Esophagus mucosa (tissue), 1 donor: ENCODE results near the gene ADGRE1. TPM values are rescaled to one million over a fixed set of nuclear protein-coding genes. Genes with fewer than 3 reads are reported as not detected.

Source experiments
- ATAC-seq: fragments of 200-7000 bp; cut with Tn5 transposase; one replicate; pipeline ENCODE4 v1.9.1; 2020
- total RNA-seq: library from RNA; stranded (reverse); gene quantifications from one replicate; pipeline ENCODE4 v1.2.4, GENCODE V29; 2023
- donor health status: DM: yes; HTN: yes; CAD: no.

ADGRE1 gene
- total RNA-seq, 1 donor from 2014 or later: not detected

GRCh38 chr19:6886277-6886897, 992 bp upstream of the ADGRE1 start:
- no peak for ATAC-seq

GRCh38 chr19:6888967-6889366, 1.6 kb downstream of the ADGRE1 start:
- no peak for ATAC-seq

DNA sequence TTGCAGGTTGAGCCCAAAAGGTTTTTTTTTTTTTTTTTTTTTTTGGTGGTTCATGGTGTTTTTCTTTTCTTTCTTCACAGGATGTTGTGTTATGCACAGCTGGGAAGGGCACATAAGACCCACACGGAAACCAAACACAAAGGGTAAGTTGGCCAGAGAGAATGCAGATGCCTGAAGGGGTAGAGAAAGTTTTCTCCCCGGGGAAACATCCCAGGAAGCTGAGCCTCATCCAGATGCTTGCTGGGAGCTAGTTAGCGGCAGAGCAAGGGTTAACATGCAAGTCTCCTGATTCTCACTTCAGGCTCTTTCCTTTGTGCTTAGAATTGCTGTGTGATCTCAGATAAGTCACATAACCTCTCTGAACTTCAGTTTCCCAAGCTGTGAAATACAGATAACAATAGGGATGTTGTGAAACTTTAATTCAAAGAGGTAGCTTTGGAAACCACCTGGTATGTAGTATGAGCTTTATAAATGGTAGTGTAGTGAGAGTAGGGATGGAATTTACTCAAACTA, 3.1 kb downstream of the ADGRE1 start:
- ATAC-seq: no peak

GRCh38 chr19:6890938-6891337, 3.6 kb downstream of the ADGRE1 start:
- no peak for ATAC-seq

DNA sequence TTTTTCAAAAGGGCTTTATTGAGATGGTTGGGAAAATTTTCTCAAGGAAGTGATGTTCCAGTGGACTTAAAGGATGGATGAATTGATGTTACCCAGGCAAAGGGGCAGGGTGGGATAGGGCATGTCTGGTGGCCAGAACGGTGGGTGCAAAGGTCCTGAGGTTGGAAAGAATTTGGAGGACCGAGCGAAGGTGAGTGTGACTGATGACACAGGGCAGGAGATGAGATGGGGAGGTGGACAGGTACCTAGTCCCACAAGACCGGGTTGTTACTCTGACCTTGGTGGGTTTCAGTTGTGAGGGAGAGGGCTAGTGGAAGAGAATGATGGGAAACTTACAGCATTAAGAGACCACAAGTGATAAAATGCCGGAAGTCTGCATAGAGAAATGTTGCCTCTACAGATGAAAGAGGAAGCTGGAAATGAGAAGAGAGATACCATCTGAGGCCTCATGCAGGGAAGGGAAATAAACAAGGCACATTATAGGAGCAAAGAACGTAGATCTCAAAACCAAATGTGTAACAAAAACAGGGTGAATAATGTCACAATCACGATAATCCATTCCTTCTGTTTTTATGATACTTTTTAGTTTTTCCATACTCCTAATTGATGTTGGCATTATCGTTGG, 4.5 kb downstream of the ADGRE1 start:
- ATAC-seq: no peak

- ATAC-seq: no peak
These were observed 6.9 kb downstream of the ADGRE1 start for GRCh38 chr19:6894313-6894712.

- ATAC-seq: no peak
These were observed 16.1 kb downstream of the ADGRE1 start for GRCh38 chr19:6903446-6903845.

GRCh38 chr19:6906559-6907060, 19.2 kb downstream of the ADGRE1 start:
- ATAC-seq: no peak

DNA sequence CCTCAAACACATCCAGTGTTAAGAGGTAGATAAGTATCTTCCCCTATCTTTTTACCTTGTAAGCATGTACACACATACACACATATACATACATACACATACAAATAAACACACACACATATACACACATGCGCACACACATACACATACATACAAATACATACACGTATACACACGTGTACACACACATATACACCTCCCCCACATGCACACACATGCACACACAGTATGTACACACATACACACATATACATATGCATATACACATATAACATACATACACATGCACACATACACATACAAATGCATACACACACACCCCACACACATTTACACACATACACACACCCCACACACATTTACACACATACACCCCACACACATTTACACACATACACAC, 24.1 kb downstream of the ADGRE1 start:
- ATAC-seq: no peak

DNA sequence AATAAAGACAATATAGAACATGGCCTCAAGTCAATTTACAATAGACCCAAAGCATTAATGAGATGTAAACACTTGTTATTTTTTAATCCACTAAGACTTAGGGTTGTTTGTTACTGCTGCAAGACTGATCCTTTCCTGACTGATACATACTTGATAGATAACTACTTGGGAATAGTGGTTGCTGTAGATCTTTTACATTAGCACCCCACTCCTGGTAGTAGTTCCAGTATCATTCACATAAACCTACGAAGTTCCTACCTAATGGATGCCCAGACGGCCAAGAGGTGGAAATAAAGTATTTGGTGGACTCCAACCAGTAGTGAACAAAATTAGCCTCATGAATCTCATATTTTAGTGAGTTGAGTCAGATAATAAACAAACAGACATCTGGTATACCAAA, 26.9 kb downstream of the ADGRE1 start:
- no peak for ATAC-seq

DNA sequence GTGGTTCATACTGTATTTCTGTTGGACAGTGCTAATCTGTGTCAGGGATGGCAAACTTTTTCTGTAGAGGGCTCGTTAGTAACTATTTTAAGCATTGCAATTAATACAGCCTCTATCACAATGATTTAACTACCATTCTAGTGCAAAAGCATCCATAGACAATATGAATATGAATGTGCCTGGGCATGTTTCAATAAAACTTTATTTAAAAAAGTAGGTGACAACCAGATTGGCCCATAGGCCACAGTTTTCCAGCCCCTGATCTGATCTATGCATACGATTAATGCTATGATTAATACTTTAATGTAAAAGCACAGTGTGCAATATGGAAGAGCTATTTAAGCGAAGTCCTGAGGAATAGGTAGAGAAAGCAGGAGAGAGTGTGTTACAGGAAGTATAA, 29.6 kb downstream of the ADGRE1 start:
- no peak for ATAC-seq

GRCh38 chr19:6925386-6925785, 38.0 kb downstream of the ADGRE1 start:
- no peak for ATAC-seq

- ATAC-seq: no peak
These were observed 38.7 kb downstream of the ADGRE1 start for GRCh38 chr19:6925801-6926751.

DNA sequence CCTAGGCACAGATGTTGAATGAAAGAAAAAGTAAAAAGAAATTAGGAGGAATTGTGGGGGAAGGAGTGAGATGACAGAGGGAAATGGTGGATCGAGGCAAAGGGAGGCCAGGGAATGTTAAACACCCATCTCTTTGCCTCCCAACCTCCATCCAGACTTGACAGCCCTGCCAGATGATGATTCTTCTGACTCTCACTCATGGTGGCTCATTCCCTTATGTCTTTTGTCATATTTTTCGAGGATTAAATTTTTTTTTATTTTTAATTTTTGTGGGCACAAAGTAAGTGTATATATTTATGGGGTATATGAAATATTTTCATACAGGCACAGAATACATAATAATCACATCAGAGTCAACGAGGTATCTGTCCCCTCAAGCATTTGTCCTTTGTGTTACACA, 42.8 kb downstream of the ADGRE1 start:
- no peak for ATAC-seq

- ATAC-seq: no peak
These were observed 47.7 kb downstream of the ADGRE1 start for GRCh38 chr19:6935069-6935468.

- ATAC-seq: no peak
These were observed 48.2 kb downstream of the ADGRE1 start for GRCh38 chr19:6935618-6936017.

GRCh38 chr19:6945733-6946132, 58.4 kb downstream of the ADGRE1 start:
- ATAC-seq: no peak

DNA sequence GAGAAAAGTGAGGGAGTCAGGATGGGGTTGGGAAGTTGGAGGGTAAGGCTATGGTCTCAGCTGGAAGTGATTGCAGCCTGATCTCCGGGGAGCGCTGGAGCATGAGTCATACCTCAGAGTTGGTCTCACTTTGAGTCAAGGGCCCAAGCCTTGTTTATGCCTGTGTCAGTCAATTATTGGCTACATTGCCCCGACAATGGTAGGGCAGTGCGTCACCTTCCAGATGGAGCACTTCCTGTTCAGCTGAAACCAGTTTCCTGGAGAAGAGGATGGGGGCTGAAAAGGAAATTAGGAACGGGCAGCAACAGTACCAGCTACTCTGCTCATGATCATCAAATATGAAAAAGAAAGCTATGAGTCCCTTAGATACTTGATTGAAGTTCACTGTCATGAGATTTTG, 60.4 kb downstream of the ADGRE1 start:
- no peak for ATAC-seq

- no peak for ATAC-seq
These were observed 61.5 kb downstream of the ADGRE1 start for GRCh38 chr19:6948884-6949283.

- no peak for ATAC-seq
These were observed 65.6 kb downstream of the ADGRE1 start for GRCh38 chr19:6952956-6953355.

DNA sequence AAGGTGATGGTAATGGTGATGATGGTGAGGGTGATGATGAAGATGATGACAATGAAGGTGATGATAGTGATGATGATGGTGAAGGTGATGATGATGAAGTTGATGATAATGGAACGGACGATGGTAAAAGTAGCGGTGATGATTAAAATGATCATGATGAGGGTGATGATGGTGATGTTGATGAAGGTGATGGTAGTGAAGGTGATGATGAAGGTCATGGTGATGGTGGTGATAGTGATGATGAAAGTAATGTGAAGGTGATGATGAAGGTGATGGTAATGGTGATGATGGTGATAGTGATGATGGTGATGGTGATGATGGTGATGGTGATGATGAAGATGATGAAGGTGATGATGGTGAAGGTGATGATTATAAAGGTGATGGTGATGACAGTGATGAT, 67.7 kb downstream of the ADGRE1 start:
- no peak for ATAC-seq

DNA sequence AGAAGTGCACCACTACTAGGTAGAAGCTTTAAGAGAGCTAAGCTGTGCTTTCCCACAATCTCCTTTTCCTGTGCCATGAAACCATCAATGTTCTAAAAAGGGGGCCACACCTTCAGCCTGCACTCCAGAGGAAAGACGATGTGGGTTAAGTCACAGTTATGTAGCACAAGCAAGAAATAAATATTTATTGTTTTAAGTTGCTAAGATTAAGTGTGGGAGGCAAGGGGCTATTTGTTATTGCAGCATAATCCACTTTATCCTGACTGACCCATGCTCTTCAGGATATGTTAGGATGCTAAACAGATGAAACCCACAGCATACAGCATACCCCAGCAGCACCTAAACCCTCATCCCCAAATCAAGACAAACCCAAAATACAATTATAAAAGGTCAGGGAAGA, 69.2 kb downstream of the ADGRE1 start:
- ATAC-seq: no peak

- no peak for ATAC-seq
These were observed 71.4 kb downstream of the ADGRE1 start for GRCh38 chr19:6958791-6959190.
